HEK293T (cell line): ENCODE measurements around the gene PBRM1.

ENCODE experiments used
- CTCF ChIA-PET: fragments of 350-600 bp; formaldehyde crosslinking; extraction: SDS; loops from one replicate; lab custom pipeline; 2021; ENCODE audit warnings: antibody characterized with exemption, inconsistent platforms; lab: Yijun Ruan, JAX
- POLR2A ChIA-PET: fragments of 350-600 bp; formaldehyde crosslinking; extraction: SDS; loops from one replicate; lab custom pipeline; 2020; ENCODE audit warnings: antibody characterized with exemption, inconsistent platforms; lab: Yijun Ruan, JAX
- DNase-seq: peaks from one replicate; pipeline ENCODE4 v3.0.0; 2012; ENCODE audit warnings: mixed read lengths; ENCODE audit errors: extremely low spot score
- ARNT ChIP-seq: fragments of 450-650 bp; IDR thresholded peaks from 2 replicates; pipeline ENCODE4 v1.6.1; 2017; ENCODE audit warnings: mild to moderate bottlenecking
- BHLHE40 ChIP-seq: fragments of 450-650 bp; IDR thresholded peaks from 2 replicates; pipeline ENCODE4 v1.6.1; 2016; ENCODE audit warnings: mild to moderate bottlenecking, moderate library complexity, borderline replicate concordance
- CTBP1 ChIP-seq: fragments of 450-650 bp; IDR thresholded peaks from 2 replicates; pipeline ENCODE4 v1.6.1; 2016; ENCODE audit warnings: borderline replicate concordance
- ELF4 ChIP-seq: fragments of 450-650 bp; IDR thresholded peaks from 2 replicates; pipeline ENCODE4 v1.6.1; 2017; ENCODE audit warnings: antibody characterized with exemption
- FOXA1 ChIP-seq: fragments of 450-650 bp; IDR thresholded peaks from 2 replicates; pipeline ENCODE4 v1.6.1; 2016; ENCODE audit warnings: mild to moderate bottlenecking
- FOXK2 ChIP-seq: fragments of 450-650 bp; IDR thresholded peaks from 2 replicates; pipeline ENCODE4 v1.6.1; 2016; ENCODE audit warnings: mild to moderate bottlenecking
- FOXM1 ChIP-seq: fragments of 450-650 bp; IDR thresholded peaks from 2 replicates; pipeline ENCODE4 v1.6.1; 2017; ENCODE audit warnings: mild to moderate bottlenecking, borderline replicate concordance
- HDGF ChIP-seq: fragments of 450-650 bp; IDR thresholded peaks from 2 replicates; pipeline ENCODE4 v1.6.1; 2017; ENCODE audit warnings: antibody characterized with exemption, borderline replicate concordance
- L3MBTL2 ChIP-seq: fragments of 450-650 bp; conservative IDR thresholded peaks from 2 replicates; pipeline ENCODE4 v1.6.1; 2016; ENCODE audit warnings: mild to moderate bottlenecking
- LEF1 ChIP-seq: fragments of 450-650 bp; IDR thresholded peaks from 2 replicates; pipeline ENCODE4 v1.6.1; 2017; ENCODE audit warnings: mild to moderate bottlenecking, borderline replicate concordance
- NFRKB ChIP-seq: fragments of 450-650 bp; IDR thresholded peaks from 2 replicates; pipeline ENCODE4 v1.6.1; 2016; ENCODE audit warnings: mild to moderate bottlenecking, moderate library complexity
- SP1 ChIP-seq: fragments of 450-650 bp; IDR thresholded peaks from 2 replicates; pipeline ENCODE4 v1.6.1; 2017
- SUZ12 ChIP-seq: fragments of 450-650 bp; IDR thresholded peaks from 2 replicates; pipeline ENCODE4 v1.6.1; 2016; ENCODE audit warnings: mild to moderate bottlenecking
- TARDBP ChIP-seq: fragments of 450-650 bp; IDR thresholded peaks from 2 replicates; pipeline ENCODE4 v1.6.1; 2016
- ZNF384 ChIP-seq: fragments of 450-650 bp; IDR thresholded peaks from 2 replicates; pipeline ENCODE4 v1.6.1; 2016
- TF ChIP-seq, protein P1 (sequence below): fragments of 450-650 bp; IDR thresholded peaks from 2 replicates; pipeline ENCODE4 v1.6.1; 2016

PBRM1 gene

DNA sequence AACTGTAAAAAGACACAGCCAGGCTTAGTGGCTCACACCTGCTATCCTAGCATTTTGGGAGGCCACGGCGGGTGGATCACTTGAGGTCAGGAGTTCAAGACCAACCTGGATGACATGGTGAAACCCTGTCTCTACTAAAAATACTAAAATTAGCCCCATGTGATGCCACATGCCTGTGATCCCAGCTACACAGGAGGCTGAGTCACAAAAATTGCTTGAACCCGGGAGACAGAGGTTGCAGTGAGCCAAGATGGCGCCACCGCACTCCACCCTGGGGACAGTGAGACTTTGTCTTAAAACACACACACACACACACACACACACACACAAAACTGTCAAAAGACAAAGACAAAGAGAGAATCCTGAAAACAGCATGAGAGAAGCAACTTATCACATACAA is 38.2 kb upstream of the PBRM1 start:
- CTCF ChIA-PET: no interaction called here
- TF ChIP-seq FOXM1 (no peak), HDGF (no peak), ZNF384 (no peak), ELF4 (no peak)
- TF ChIP-seq, protein P1, sequence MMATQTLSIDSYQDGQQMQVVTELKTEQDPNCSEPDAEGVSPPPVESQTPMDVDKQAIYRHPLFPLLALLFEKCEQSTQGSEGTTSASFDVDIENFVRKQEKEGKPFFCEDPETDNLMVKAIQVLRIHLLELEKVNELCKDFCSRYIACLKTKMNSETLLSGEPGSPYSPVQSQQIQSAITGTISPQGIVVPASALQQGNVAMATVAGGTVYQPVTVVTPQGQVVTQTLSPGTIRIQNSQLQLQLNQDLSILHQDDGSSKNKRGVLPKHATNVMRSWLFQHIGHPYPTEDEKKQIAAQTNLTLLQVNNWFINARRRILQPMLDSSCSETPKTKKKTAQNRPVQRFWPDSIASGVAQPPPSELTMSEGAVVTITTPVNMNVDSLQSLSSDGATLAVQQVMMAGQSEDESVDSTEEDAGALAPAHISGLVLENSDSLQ: no peak
- POLR2A ChIA-PET: no interaction called here
- DNase-seq: no peak

DNA sequence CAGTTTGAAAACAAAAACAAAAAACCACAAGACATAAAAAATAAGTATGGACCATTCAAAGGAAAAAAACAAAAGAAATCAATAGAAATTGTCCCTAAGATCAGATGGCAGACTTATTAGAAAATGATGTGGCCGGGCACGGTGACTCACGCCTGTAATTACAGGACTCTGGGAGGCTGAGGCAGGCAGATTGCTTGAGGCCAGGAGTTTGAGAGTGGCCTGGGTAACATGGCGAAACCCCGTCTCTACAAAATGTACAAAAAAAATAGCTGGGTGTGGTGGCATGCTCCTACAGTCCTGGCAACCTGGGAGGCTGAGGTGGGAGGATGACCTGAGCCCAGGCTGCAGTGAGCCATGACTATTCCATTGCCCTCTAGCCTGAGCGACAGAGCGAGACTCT is 36.8 kb upstream of the PBRM1 start:
- CTCF ChIA-PET: no interaction called here
- TF ChIP-seq BHLHE40 (no peak), ELF4 (no peak), NFRKB (no peak), L3MBTL2 (no peak), FOXK2 (no peak)
- POLR2A ChIA-PET: interaction anchor here (0.7 kb wide), 1 partner anchor 17 kb away, joined by 3 read pairs; the partner anchor contains the start of genes GLT8D1 and SPCS1
- no peak for DNase-seq

GRCh38 chr3:52721730-52722008 is 36.0 kb upstream of the PBRM1 start:
- TF ChIP-seq FOXA1 (no peak), LEF1 (no peak), TARDBP (no peak), FOXK2 (no peak), BHLHE40 (no peak), ELF4 (no peak), ARNT (no peak), HDGF (no peak), CTBP1 (no peak), SUZ12 (no peak), ZNF384 (no peak), L3MBTL2 (no peak), SP1 (no peak), FOXM1 (no peak), NFRKB (no peak)
- TF ChIP-seq, protein P1: no peak
- no peak for DNase-seq
- ChIA-PET POLR2A (no interaction called here), CTCF (no interaction called here)

DNA sequence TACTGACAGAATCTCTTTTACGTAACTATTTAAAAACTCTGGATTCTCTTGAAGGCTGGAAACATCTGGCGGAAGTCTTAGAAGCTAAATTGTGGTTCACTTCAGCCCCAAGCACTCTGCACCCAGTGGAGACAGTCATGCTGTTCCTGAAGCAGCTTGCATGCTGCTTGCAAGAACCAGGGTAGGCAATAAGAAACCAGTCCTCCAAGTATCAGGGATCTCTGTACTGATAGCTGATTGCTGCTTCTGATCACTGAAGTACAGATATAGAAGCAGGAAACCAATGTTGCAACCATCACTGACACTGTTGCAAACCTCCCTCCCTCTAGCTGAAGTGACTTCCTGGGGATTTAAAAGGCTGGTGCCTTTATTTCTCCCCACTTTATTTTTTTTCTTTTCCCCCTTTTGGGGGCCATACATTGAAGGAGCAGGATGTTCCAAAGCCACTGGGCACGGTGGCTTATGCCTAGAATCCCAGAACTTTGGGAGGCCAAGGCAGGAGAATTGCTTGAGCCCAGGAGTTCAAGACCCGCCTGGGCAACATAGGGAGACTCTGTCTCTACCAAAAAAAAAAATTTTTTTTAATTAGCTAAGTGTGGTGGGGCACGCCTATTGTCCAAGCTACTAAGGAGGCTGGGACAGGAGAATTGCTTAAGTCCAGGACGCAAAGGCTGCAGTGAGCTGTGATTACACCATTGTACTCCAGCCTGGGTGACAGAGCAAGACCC is 35.5 kb upstream of the PBRM1 start:
- no peak for DNase-seq
- POLR2A ChIA-PET: no interaction called here
- no peak for TF ChIP-seq ELF4
- TF ChIP-seq LEF1: no peak
- TF ChIP-seq, protein P1: no peak
- no peak for TF ChIP-seq FOXM1
- no peak for TF ChIP-seq SUZ12
- no peak for TF ChIP-seq ARNT
- TF ChIP-seq FOXA1: no peak
- no peak for TF ChIP-seq BHLHE40
- no peak for TF ChIP-seq L3MBTL2
- no peak for TF ChIP-seq CTBP1
- TF ChIP-seq FOXK2: no peak
- TF ChIP-seq SP1: no peak
- TF ChIP-seq HDGF: no peak
- CTCF ChIA-PET: no interaction called here

DNA sequence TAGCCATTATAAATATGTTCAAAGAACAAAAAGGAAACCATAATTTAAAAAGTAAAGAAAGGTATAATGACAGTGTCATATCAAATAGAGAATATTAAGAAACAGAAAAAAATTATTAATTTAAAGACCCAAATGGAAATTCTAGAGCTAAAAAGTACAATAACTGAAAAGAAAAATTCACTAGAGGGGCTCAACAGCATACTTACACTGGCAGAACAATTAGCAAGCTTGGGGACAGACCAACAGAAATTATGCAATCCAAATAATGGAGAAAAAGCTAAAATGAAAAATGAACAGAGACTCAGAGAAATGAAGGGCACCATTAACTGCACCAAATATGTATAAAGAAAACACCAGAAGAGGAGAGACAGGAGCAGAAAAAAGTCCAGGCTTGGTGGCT is 33.9 kb upstream of the PBRM1 start:
- no peak for DNase-seq
- TF ChIP-seq FOXM1 (no peak), HDGF (no peak), L3MBTL2 (no peak), LEF1 (no peak), FOXK2 (no peak), SP1 (no peak), FOXA1 (no peak), ELF4 (no peak), ARNT (no peak), SUZ12 (no peak), CTBP1 (no peak), ZNF384 (no peak), TARDBP (no peak), BHLHE40 (no peak)
- TF ChIP-seq, protein P1: no peak
- POLR2A ChIA-PET: no interaction called here
- CTCF ChIA-PET: no interaction called here

GRCh38 chr3:52715714-52716305 is 30.1 kb upstream of the PBRM1 start:
- no peak for DNase-seq
- ChIA-PET POLR2A (interaction anchor here (0.9 kb wide), 1 partner anchor 10 kb away, joined by 3 read pairs; the partner anchor contains the start of genes GLT8D1 and SPCS1), CTCF (no interaction called here)
- TF ChIP-seq ELF4 (no peak), TARDBP (no peak), ZNF384 (no peak), SUZ12 (no peak), FOXK2 (no peak), NFRKB (no peak), BHLHE40 (no peak), SP1 (no peak), HDGF (no peak), ARNT (no peak), FOXM1 (no peak), L3MBTL2 (no peak), FOXA1 (no peak), LEF1 (no peak), CTBP1 (no peak)
- TF ChIP-seq, protein P1: no peak
